NCI-H526 treated with DMSO at 0.1 percent for 48 hours (cell line): ENCODE results near the gene MAIP1.

ENCODE experiments used
- DNase-seq: peaks from one replicate; lab custom pipeline; 2025; lab: John Stamatoyannopoulos, UW

MAIP1 gene

DNA sequence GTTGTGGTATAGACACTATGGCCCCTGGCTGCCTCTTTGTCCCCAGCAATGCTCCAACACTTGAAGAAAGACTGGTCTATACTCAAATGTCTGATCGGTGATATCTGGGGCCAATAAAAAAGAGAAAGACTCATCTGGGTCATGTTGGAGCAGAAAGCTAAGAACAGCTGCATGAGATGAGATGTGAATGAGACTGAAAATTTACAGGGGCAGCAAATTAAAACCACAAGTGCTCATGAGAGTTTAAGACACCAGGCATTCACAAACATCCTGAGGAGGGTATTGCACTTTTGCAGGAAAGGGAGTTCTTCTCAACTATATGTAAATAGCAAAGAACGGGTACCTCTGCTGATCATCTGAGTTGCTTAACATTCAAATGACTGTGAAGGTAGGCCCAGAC, 36.3 kb downstream of the MAIP1 start:
- DNase-seq, result no peak

DNA sequence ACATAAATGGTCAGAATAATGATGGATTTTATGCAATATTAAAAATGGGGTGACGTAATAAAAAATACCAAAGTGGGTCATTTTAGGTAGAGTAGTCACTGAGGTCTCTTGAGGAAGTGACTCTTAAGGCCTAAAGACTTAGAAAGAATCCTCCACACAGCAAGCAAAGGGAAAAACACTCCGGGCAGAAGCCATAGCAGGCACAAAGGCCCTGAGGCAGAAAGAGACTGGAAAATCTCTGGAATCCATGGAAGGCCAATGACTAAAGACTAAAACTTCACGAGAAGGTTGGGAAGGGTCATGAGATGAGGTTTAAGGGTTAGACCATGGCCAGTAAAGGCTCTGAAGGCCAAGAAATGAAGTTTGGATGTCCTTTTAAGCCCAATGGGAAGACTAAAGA, 36.9 kb downstream of the MAIP1 start:
- no peak for DNase-seq

DNA sequence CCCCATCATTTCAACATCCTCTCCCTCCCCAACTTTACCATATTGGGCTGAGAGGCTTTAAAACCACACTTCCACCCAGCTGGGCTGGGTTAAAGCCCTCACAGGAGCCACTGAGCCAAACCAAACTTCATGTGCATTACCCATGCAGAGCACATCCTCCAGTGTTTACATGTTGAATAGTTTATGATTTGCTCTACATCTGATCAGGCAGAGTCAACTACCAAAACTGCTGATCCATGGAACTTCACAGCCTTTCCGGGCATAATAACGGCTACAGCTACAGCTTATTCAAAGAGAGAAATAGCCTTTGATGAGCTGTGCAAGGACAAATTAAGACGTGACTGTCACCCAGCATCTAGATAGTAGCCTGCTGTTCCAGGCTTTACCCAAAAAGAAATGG, 39.0 kb downstream of the MAIP1 start:
- DNase-seq, result no peak

DNA sequence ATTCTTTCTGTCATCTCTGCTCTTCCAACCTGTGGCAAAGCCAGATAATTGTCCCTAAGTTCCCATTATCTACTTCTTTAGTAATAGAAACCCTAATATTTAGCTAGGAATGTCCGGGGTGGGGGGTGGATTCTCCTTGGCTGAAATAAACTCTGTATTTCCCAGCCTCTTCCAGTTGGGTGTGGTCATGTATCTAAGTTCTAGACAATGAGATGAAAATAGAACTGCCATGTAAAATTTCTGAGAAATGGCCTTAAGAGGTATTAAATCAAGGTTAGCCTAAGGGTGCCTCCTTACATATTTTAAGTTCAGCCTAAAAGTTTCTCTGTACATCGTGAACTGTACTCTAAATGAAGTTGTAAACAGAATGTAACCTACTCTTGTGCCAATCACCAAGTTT, 39.5 kb downstream of the MAIP1 start:
- no peak for DNase-seq

DNA sequence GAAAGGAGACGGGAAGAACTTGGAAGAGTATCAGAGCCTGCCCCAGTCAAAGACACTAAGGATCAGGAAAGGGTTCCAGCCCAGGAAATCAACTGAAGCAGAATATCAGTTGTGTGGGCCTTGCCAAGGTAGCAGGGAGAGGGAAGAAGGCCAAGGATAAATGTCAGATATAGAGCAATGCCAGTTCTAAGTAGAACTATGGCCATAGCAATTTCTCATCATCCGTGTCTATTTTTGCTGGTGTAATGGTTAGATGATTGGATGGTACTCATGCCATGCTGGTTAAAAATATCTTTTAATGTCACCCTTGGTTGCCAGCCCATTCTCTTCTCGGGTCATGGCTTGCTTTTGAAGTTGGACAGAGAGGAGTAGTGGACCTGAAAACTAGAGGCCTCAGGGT, 41.9 kb downstream of the MAIP1 start:
- DNase-seq, result no peak

GRCh38 chr2:199999166-199999565, 43.8 kb downstream of the MAIP1 start:
- no peak for DNase-seq

GRCh38 chr2:200000444-200001163, 45.2 kb downstream of the MAIP1 start:
- no peak for DNase-seq

DNA sequence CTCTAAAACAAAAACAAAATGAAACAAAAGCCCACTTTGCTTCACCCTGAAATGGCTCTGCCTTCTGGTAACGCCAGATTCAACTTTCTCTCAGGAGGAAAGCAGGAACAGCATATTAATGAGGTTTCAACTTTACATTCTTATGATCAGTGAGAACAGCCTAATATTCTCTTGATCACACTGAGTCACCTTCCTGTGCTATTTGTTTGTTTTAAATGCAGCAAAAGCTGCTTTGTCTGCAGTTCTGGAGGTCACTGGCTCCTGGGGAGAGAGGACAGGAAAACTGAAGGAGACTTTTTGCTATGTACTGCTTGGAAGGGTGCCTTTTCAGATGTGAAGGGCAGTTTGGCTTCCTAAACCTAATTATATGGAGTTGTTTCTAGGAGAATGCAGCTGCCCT, 48.1 kb downstream of the MAIP1 start:
- no peak for DNase-seq

DNA sequence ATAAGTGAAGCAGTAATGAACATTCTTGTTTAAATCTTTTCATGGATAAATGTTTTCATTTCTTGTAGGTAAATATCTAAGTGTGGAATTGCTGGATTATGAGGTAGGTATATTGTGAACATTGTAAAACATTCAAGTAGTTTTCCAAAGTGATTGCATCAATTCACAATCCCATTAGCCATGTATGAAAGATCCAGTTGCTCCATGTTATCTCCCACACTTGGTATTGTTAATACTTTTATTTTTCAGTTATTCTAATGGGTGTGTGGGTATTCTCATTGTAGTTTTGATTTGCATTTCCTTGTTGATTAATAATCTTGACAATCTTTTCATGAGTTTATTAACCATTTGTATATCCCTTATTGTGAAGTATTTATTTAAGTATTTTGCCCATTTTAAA, 50.3 kb downstream of the MAIP1 start:
- no peak for DNase-seq

DNA sequence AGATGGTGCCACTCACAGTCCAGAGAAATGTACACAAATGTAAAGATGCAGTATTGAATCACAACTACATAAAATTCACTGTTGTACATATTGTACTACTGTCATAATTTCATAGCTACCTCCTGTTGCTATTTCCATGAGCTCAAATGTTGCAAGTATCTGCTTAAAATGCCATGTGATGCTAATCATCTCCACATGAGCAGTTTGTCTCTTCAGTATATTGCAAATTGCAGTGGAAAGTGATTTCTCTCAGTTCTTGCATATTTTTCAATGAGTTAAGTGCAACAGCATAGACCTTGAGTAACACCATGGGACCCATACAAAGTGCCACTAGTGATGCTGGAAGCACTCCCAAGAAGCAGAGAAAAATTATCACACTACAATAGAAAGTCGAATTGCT, 51.9 kb downstream of the MAIP1 start:
- no peak for DNase-seq

DNA sequence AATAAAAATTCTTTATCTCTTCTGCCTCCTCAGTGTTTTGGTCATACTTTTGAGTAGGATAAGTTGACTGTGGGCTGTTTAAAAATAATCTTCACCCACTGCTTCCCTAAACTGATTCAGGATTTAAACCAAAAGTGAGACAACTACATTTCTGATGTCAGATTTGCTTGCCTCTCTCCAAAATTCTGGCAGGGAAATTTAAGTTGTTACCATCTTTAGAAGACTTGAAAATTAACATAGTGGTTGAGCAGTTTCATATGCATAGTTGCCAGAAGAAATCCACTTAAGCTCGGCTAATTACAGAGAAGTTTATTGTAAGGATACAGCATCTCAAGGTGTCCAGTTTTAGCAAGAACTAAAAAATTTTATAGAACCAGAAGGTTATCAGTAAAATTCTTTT, 57.0 kb downstream of the MAIP1 start:
- DNase-seq, result no peak
